Kidney (tissue), 14 donors: ENCODE data around the gene VPS4A. TPM values are rescaled to one million over a fixed set of nuclear protein-coding genes. Genes with fewer than 3 reads are reported as not detected.
"Not testable (repeated sequence)": the region's sequence is repeated elsewhere in the genome, so short reads cannot be mapped to it uniquely, and the experiment has no call there.

ENCODE experiments used
- DNase-seq, 5 donors: peaks; one replicate each; pipeline ENCODE4 v3.0.0-alpha.2; 2013 to 2020
- FAIRE-seq: peaks from 2 replicates; lab custom pipeline; 2012; peaks lifted over from hg19 to GRCh38; lab: Jason Lieb, UNC
- H3K27ac ChIP-seq, 2 donors: one replicate each; pipeline ENCODE4 v1.7.0; 2013; ENCODE audit warnings: low read depth in 2 of 2, low read length in 2 of 2, inconsistent platforms in 1 of 2
- H3K27me3 ChIP-seq: one replicate; pipeline ENCODE4 v1.7.1; 2013; ENCODE audit warnings: low read length, inconsistent platforms; ENCODE audit not compliant: control insufficient read depth, insufficient read depth
- H3K36me3 ChIP-seq, 3 donors: one replicate each; pipeline versions ENCODE4 v1.7.0 to v1.7.1; 2013; ENCODE audit warnings: low read length in 3 of 3, control low read depth in 1 of 3, inconsistent platforms in 1 of 3; ENCODE audit not compliant: insufficient read depth in 3 of 3, control insufficient read depth in 2 of 3
- H3K4me1 ChIP-seq, 3 donors: one replicate each; pipeline versions ENCODE4 v1.7.0 to v1.7.1; 2013; ENCODE audit warnings: low read length in 3 of 3, inconsistent platforms in 1 of 3, low read depth in 1 of 3; ENCODE audit not compliant: control insufficient read depth in 2 of 3, insufficient read depth in 2 of 3
- H3K4me3 ChIP-seq, 3 donors: one replicate each; pipeline versions ENCODE4 v1.7.0 to v1.8.1; 2013; ENCODE audit warnings: low read length in 3 of 3, control low read depth in 1 of 3, inconsistent platforms in 1 of 3
- H3K9ac ChIP-seq, 3 donors: one replicate each; pipeline versions ENCODE4 v1.7.0 to v1.7.1; 2013; ENCODE audit warnings: low read length in 3 of 3, control low read depth in 1 of 3, inconsistent platforms in 1 of 3
- H3K9me3 ChIP-seq, 3 donors: one replicate each; pipeline versions ENCODE4 v1.7.0 to v1.7.1; 2013; ENCODE audit warnings: low read length in 3 of 3, control low read depth in 1 of 3, inconsistent platforms in 1 of 3; ENCODE audit not compliant: control insufficient read depth in 2 of 3, insufficient read depth in 1 of 3
- CTCF ChIP-seq: IDR thresholded peaks from 3 replicates; pipeline ENCODE4 v1.5.1; 2012; ENCODE audit warnings: mild to moderate bottlenecking, moderate library complexity, borderline replicate concordance; ENCODE audit not compliant: insufficient read depth; ENCODE audit errors: extremely low read depth
- intact Hi-C: fragments of 100-400 bp; cut with DNase I; formaldehyde crosslinking; loops from one replicate; pipeline ENCODE4 v1.11.1; 2022
- polyA plus RNA-seq: library from polyadenylated mRNA; stranded (reverse); fragments of 350-450 nt; fragmentation: Illumina TruSeq; extraction: RNeasy Lipid Tissue Mini Kit (QIAGEN cat#74804); gene quantifications from one replicate; pipeline ENCODE4 v1.2.3, GENCODE V29; 2014; ENCODE audit warnings: low read depth, low replicate concordance; ENCODE audit not compliant: insufficient read depth
- total RNA-seq: library from RNA; stranded (reverse); fragmentation: NEBNext Ultra II Directional; extraction: Animal tissue kit (Norgen Biotek cat#: 25700); gene quantifications from one replicate; pipeline ENCODE4 v1.2.1, GENCODE V29; 2021
- donor health status: control.
- donor health status: control.
- donor health status: control.
- donor health status: control.
- donor health status: control.
- donor health status: DM: yes; HTN: yes; CAD: no.
- donor health status: Normal renal cell carcinoma (clear cell type).

Gene VPS4A
- total and polyA plus RNA-seq, 2 donors from 2014 or later: 38.6 to 62.1 TPM

- H3K9me3 ChIP-seq: no peaks in the 10 kb centered on the region
- intact Hi-C loops: no loop called here
- TF ChIP-seq CTCF: no peak
- DNase-seq: no peak
- no peak for FAIRE-seq
- peaks cover 0 to 9% (median 0%) of the 10 kb centered on the region in 3 donors for H3K36me3 ChIP-seq
- H3K4me3 ChIP-seq: no peak overlapping the region
- no peak overlapping the region for H3K9ac ChIP-seq
- H3K4me1 ChIP-seq: no peaks in the 10 kb centered on the region
- H3K27ac ChIP-seq: no peak overlapping the region
- H3K27me3 ChIP-seq: no peaks in the 10 kb centered on the region
Observed at GRCh38 chr16:69283851-69284250, 27.3 kb upstream of the VPS4A start.

- no peak for TF ChIP-seq CTCF
Observed at GRCh38 chr16:69285240-69285639, 25.9 kb upstream of the VPS4A start.

GRCh38 chr16:69286941-69287713 is 24.0 kb upstream of the VPS4A start:
- H3K27ac ChIP-seq: no peak overlapping the region
- H3K9me3 ChIP-seq: no peaks in the 10 kb centered on the region
- H3K27me3 ChIP-seq: no peaks in the 10 kb centered on the region
- TF ChIP-seq CTCF: peak; percentile 36
- no peaks in the 10 kb centered on the region for H3K4me1 ChIP-seq
- intact Hi-C loops: loop anchor here (2.0 kb wide), 1 partner anchor 136 kb away; no protein-coding TSS in a partner anchor
- H3K36me3 ChIP-seq: peaks cover 0 to 9% (median 0%) of the 10 kb centered on the region in 3 donors
- H3K9ac ChIP-seq: no peak overlapping the region
- DNase-seq: peak in 2 of 5 donors; percentile 83 to 89
- no peak overlapping the region for H3K4me3 ChIP-seq
- FAIRE-seq: peak; percentile 80

More at GRCh38 chr16:69285240-69285639, 25.9 kb upstream of the VPS4A start:
- H3K27ac ChIP-seq: no peak overlapping the region
- no peak for DNase-seq
- H3K27me3 ChIP-seq: no peaks in the 10 kb centered on the region
- peaks cover 0 to 9% (median 0%) of the 10 kb centered on the region in 3 donors for H3K36me3 ChIP-seq
- no peak overlapping the region for H3K4me3 ChIP-seq
- H3K9ac ChIP-seq: no peak overlapping the region
- H3K4me1 ChIP-seq: no peaks in the 10 kb centered on the region
- no peaks in the 10 kb centered on the region for H3K9me3 ChIP-seq
- no peak for FAIRE-seq
- intact Hi-C loops: no loop called here

- FAIRE-seq, H3K9me3 ChIP-seq, H3K27ac ChIP-seq, DNase-seq, H3K4me3 ChIP-seq, H3K27me3 ChIP-seq, H3K4me1 ChIP-seq, H3K9ac ChIP-seq, intact Hi-C loops, H3K36me3 ChIP-seq: not testable (repeated sequence)
Observed at GRCh38 chr16:69291657-69292056, 19.5 kb upstream of the VPS4A start.
